ENCODE results near the gene SPATA24. TPM values are rescaled to one million over a fixed set of nuclear protein-coding genes. Genes with fewer than 3 reads are reported as not detected.
A peak's percentile ranks its signal among the peaks of the same experiment; 100 is the strongest.

Gene SPATA24
- polyA plus RNA-seq, 3 donors: 1.6 to 3.5 (median 3.2) TPM

GRCh38 chr5:139381837-139382761 lies 21.8 kb downstream of the SPATA24 start:
- no peaks in the 10 kb centered on the region for H4K20me1 ChIP-seq (ENCODE audit: insufficient read depth, low read length)
- peaks cover 0 to 12% (median under 1%) of the 10 kb centered on the region in 3 donors for H3K27me3 Mint-ChIP-seq (ENCODE audit: low read depth in 3 of 3)
- no peak overlapping the region for H3K4me3 Mint-ChIP-seq
- H3K4me2 ChIP-seq (replicated peaks; ENCODE audit: extremely low read depth, low read length, poor library complexity, severe bottlenecking): no peak overlapping the region
- H3K9ac ChIP-seq (ENCODE audit: insufficient read depth, low read length, poor library complexity, severe bottlenecking): no peak overlapping the region
- H3K27me3 ChIP-seq (ENCODE audit: control insufficient read depth in 2 of 2, insufficient read depth in 2 of 2, low read length in 2 of 2): no peaks in the 10 kb centered on the region
- H3K36me3 ChIP-seq (replicated peaks in 1 of 2; ENCODE audit: control insufficient read depth in 1 of 2, insufficient read depth in 2 of 2, low read length in 2 of 2): no peaks in the 10 kb centered on the region
- intact Hi-C loops (cut with micrococcal nuclease): no loop called here
- H2AFZ ChIP-seq (ENCODE audit: insufficient read depth, low read depth, low read length, poor library complexity, severe bottlenecking): no peak overlapping the region
- no peak overlapping the region for H3K27ac ChIP-seq (ENCODE audit: low read depth in 1 of 2, low read length in 2 of 2)
- H3K79me2 ChIP-seq (ENCODE audit: insufficient read depth, low read length): no peaks in the 10 kb centered on the region
- H3K4me3 ChIP-seq (replicated peaks in 1 of 3; ENCODE audit: low read depth in 2 of 3, low read length in 3 of 3): no peak overlapping the region
- DNase-seq: no peak
- H3K9me3 Mint-ChIP-seq: no peaks in the 10 kb centered on the region
- WGBS (ENCODE audit: insufficient coverage): 91% methylated on average over 20 of the region's 28 CpGs
- H3K4me1 ChIP-seq (ENCODE audit: control insufficient read depth in 1 of 2, insufficient read depth in 2 of 2, low read length in 2 of 2): peaks cover 19 to 23% of the 10 kb centered on the region in 2 donors
- TF ChIP-seq CTCF (IDR thresholded peaks at IDR 0.05): no peak
- peaks cover 23% of the 10 kb centered on the region for H3K4me1 Mint-ChIP-seq
- H3K9me3 ChIP-seq (replicated peaks in 1 of 2; ENCODE audit: control insufficient read depth in 1 of 2, insufficient read depth in 1 of 2, low read length in 2 of 2): no peaks in the 10 kb centered on the region
- H3K27ac Mint-ChIP-seq: peak overlapping the region in 1 of 7 donors; percentile 27
- peaks cover under 1 to 1% of the 10 kb centered on the region in 2 donors for H3K36me3 Mint-ChIP-seq

GRCh38 chr5:139379626-139380449 lies 24.1 kb downstream of the SPATA24 start:
- no peak overlapping the region for H3K4me2 ChIP-seq (replicated peaks; ENCODE audit: extremely low read depth, low read length, poor library complexity, severe bottlenecking)
- H3K36me3 Mint-ChIP-seq: peaks cover 1 to 8% of the 10 kb centered on the region in 2 donors
- H3K27ac Mint-ChIP-seq: no peak overlapping the region
- H3K27ac ChIP-seq (ENCODE audit: low read depth in 1 of 2, low read length in 2 of 2): no peak overlapping the region
- no peak for TF ChIP-seq CTCF (IDR thresholded peaks at IDR 0.05)
- peaks cover 5 to 6% of the 10 kb centered on the region in 2 donors for H3K4me1 ChIP-seq (ENCODE audit: control insufficient read depth in 1 of 2, insufficient read depth in 2 of 2, low read length in 2 of 2)
- intact Hi-C loops (cut with micrococcal nuclease): no loop called here
- H3K27me3 Mint-ChIP-seq (ENCODE audit: low read depth in 3 of 3): peaks cover 0 to 12% (median 0%) of the 10 kb centered on the region in 3 donors
- H2AFZ ChIP-seq (ENCODE audit: insufficient read depth, low read depth, low read length, poor library complexity, severe bottlenecking): no peak overlapping the region
- H4K20me1 ChIP-seq (ENCODE audit: insufficient read depth, low read length): no peaks in the 10 kb centered on the region
- H3K79me2 ChIP-seq (ENCODE audit: insufficient read depth, low read length): no peaks in the 10 kb centered on the region
- no peaks in the 10 kb centered on the region for H3K9me3 ChIP-seq (replicated peaks in 1 of 2; ENCODE audit: control insufficient read depth in 1 of 2, insufficient read depth in 1 of 2, low read length in 2 of 2)
- H3K9me3 Mint-ChIP-seq: peaks cover 0 to 2% (median 0%) of the 10 kb centered on the region in 7 donors
- H3K27me3 ChIP-seq (ENCODE audit: control insufficient read depth in 2 of 2, insufficient read depth in 2 of 2, low read length in 2 of 2): no peaks in the 10 kb centered on the region
- no peaks in the 10 kb centered on the region for H3K36me3 ChIP-seq (replicated peaks in 1 of 2; ENCODE audit: control insufficient read depth in 1 of 2, insufficient read depth in 2 of 2, low read length in 2 of 2)
- no peak overlapping the region for H3K4me3 ChIP-seq (replicated peaks in 1 of 3; ENCODE audit: low read depth in 2 of 3, low read length in 3 of 3)
- H3K4me1 Mint-ChIP-seq: peaks cover 7% of the 10 kb centered on the region
- no peak for DNase-seq
- 91% methylated on average over 6 of the region's 15 CpGs for WGBS (ENCODE audit: insufficient coverage)
- H3K9ac ChIP-seq (ENCODE audit: insufficient read depth, low read length, poor library complexity, severe bottlenecking): no peak overlapping the region
- H3K4me3 Mint-ChIP-seq: no peak overlapping the region

Data from CD14-positive monocyte (primary cell).